HCT116 (cell line): Measurements from ENCODE around the gene EPHA6.

ENCODE experiments used
- CEBPB ChIP-seq: IDR thresholded peaks from 2 replicates; pipeline ENCODE4 v1.6.1; 2012; ENCODE audit warnings: low read depth
- EZH2phosphoT487 ChIP-seq: fragments of 200-600 bp; IDR thresholded peaks from 2 replicates; pipeline ENCODE4 v1.6.1; 2018; ENCODE audit warnings: antibody characterized with exemption, borderline replicate concordance
- POLR2A ChIP-seq: IDR thresholded peaks from 2 replicates; pipeline ENCODE4 v1.7.0; 2011; ENCODE audit warnings: borderline replicate concordance; ENCODE audit not compliant: insufficient read depth, insufficient read length; ENCODE audit errors: extremely low read depth
- RAD21 ChIP-seq: IDR thresholded peaks from 2 replicates; pipeline ENCODE4 v1.6.1; 2012; ENCODE audit warnings: low read depth, mild to moderate bottlenecking
- SIN3A ChIP-seq: IDR thresholded peaks from 2 replicates; pipeline ENCODE4 v1.6.1; 2012; ENCODE audit warnings: low read depth
- YY1 ChIP-seq: IDR thresholded peaks from 2 replicates; pipeline ENCODE4 v1.6.1; 2011; ENCODE audit warnings: low read length, low read depth, moderate library complexity, mild to moderate bottlenecking; ENCODE audit not compliant: insufficient replicate concordance; ENCODE audit errors: extremely low read depth
- ZFX ChIP-seq: fragments of 450-650 bp; IDR thresholded peaks from 2 replicates; pipeline ENCODE4 v1.6.1; 2017
- TF ChIP-seq, protein P1 (sequence below), 3 experiments: fragments of 200-600 bp in 1 of 3; sonication (generic) in 1 of 3; IDR thresholded peaks in 2 of 3; conservative IDR thresholded peaks in 1 of 3; 2 replicates each; pipeline ENCODE4 v1.5.1; 2012 to 2017; ENCODE audit warnings: low read depth in 2 of 3, low read length in 2 of 3, antibody characterized with exemption in 1 of 3, borderline replicate concordance in 1 of 3, control low read depth in 1 of 3, mild to moderate bottlenecking in 1 of 3, mixed read lengths in 1 of 3, mixed run types in 1 of 3, moderate library complexity in 1 of 3; ENCODE audit not compliant: insufficient read depth in 1 of 3
- TF ChIP-seq, protein P2 (sequence below): IDR thresholded peaks from 2 replicates; pipeline ENCODE4 v1.6.1; 2012
- TF ChIP-seq, protein P3 (sequence below): IDR thresholded peaks from 2 replicates; pipeline ENCODE4 v1.6.1; 2012

DNA sequence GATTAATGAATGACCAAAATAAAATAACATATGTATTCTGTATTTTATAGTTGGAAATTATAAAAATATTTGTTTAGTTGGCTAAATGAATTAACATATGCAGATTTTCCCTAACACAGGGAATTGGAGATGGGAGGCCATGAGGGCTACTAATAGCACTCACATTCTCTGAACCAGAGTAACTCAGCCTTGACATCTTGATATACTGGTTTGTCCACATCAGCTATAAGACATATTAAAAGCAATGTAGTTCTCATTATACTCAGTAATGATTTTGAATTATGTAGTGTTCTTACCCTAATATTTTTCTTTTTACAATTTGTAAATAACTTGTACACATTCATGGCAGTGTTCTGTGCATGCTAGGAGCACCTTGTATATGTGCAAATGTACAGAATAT lies 255.9 kb downstream of the EPHA6 start:
- no peak for TF ChIP-seq CEBPB
- TF ChIP-seq, protein P1, sequence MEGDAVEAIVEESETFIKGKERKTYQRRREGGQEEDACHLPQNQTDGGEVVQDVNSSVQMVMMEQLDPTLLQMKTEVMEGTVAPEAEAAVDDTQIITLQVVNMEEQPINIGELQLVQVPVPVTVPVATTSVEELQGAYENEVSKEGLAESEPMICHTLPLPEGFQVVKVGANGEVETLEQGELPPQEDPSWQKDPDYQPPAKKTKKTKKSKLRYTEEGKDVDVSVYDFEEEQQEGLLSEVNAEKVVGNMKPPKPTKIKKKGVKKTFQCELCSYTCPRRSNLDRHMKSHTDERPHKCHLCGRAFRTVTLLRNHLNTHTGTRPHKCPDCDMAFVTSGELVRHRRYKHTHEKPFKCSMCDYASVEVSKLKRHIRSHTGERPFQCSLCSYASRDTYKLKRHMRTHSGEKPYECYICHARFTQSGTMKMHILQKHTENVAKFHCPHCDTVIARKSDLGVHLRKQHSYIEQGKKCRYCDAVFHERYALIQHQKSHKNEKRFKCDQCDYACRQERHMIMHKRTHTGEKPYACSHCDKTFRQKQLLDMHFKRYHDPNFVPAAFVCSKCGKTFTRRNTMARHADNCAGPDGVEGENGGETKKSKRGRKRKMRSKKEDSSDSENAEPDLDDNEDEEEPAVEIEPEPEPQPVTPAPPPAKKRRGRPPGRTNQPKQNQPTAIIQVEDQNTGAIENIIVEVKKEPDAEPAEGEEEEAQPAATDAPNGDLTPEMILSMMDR (IDR thresholded peaks at IDR 0.05 in 2 of 3, conservative IDR thresholded peaks at IDR 0.05 in 1 of 3; ENCODE audit: borderline replicate concordance in 1 of 3, insufficient read depth in 1 of 3, low read depth in 2 of 3, low read length in 2 of 3), result no peak
- TF ChIP-seq POLR2A, result no peak
- no peak for TF ChIP-seq YY1
- TF ChIP-seq SIN3A, result no peak
- no peak for TF ChIP-seq ZFX
- TF ChIP-seq, protein P2, sequence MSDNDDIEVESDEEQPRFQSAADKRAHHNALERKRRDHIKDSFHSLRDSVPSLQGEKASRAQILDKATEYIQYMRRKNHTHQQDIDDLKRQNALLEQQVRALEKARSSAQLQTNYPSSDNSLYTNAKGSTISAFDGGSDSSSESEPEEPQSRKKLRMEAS, result no peak
- TF ChIP-seq, protein P3, sequence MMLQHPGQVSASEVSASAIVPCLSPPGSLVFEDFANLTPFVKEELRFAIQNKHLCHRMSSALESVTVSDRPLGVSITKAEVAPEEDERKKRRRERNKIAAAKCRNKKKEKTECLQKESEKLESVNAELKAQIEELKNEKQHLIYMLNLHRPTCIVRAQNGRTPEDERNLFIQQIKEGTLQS, result no peak
- no peak for TF ChIP-seq RAD21
- TF ChIP-seq EZH2phosphoT487, result no peak
